HG02884 (cell line): ENCODE measurements around the gene ARMH1.
"Not testable (repeated sequence)": the region's sequence is repeated elsewhere in the genome, so short reads cannot be mapped to it uniquely, and the experiment has no call there.

Source experiments
- ATAC-seq: cut with Tn5 transposase; IDR thresholded peaks from one replicate; pipeline ENCODE4 v1.9.1; 2021; ENCODE audit warnings: mild to moderate bottlenecking, moderate library complexity; ENCODE audit not compliant: unreplicated experiment

Gene ARMH1

DNA sequence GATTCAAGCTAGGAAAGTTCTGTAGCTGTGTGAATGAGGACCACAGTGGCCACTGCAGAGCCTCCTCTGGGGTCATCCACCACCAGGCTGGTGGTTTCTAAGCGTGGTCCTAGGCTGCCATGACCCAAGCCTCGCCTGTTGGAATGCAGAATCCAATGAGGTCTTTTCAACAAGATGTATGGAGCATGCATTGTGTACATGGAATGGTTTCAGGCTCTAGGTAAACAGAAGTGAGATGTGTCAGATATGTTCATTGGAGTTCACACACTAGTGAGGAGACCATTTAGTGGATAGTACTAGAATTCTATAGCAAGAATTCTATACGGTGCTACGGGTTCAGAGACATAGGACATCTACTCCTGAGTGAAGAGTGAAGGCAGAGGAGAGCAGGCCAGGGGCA, 45.8 kb downstream of the ARMH1 start:
- no peak for ATAC-seq

DNA sequence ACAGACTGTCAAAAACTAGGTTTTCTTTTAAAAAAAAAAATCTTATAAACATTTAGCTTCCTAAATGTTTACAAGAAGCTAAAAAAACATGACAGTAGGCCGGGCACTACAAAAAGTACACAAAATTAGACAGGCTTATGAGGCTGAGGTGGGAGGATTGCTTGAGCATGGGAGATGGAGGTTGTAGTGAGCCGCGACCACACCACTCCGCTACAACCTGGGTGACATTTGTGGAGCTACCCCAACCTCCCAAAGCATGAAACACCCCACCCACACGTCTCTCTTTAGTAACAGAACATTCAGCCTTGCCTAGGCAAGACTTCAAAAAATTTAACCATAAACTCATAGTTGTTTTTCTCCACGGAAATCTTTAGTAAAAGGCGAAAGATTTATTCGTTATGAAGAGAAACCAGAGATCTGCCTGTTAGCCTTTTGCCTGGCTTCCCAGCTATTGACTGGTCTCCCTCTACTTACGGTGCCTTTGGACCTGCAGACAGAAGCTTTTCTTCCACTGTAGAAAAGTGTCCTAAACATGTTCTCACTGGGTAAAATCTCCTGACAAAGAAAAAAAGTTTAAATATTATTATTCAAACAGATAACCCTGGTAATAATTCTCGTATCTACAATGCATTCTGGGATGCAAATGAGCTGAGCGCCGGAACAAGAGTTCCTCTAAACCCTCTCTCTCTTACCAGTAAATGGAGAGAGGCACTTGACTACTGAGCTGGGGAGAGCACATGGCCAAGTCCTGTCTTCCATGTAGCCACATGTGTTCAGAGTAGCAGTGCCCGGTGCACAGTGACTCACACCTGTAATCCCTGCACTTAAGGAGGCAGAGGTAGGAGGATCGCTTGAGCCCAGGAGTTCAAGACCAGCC, 47.2 kb downstream of the ARMH1 start:
- peak; percentile 76 for ATAC-seq

DNA sequence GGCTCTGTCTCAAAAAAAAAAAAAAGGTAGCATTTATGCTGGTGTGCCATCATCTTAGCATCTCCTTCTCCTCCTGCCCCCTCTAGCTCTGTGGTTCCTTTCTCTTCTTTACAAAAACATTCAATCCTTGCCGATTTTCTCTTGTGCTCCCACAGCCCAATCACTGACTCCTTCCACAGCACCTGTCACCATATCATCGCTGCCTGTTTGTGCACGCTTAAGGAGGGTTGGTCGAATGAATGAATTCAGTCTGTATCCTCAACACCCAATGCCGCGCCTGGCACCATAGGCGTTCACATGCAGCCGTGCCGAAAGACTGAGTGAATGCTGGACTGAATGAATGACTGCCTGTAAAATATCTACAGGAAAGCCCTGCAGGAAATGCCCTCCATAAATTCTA, 48.5 kb downstream of the ARMH1 start:
- ATAC-seq = no peak

DNA sequence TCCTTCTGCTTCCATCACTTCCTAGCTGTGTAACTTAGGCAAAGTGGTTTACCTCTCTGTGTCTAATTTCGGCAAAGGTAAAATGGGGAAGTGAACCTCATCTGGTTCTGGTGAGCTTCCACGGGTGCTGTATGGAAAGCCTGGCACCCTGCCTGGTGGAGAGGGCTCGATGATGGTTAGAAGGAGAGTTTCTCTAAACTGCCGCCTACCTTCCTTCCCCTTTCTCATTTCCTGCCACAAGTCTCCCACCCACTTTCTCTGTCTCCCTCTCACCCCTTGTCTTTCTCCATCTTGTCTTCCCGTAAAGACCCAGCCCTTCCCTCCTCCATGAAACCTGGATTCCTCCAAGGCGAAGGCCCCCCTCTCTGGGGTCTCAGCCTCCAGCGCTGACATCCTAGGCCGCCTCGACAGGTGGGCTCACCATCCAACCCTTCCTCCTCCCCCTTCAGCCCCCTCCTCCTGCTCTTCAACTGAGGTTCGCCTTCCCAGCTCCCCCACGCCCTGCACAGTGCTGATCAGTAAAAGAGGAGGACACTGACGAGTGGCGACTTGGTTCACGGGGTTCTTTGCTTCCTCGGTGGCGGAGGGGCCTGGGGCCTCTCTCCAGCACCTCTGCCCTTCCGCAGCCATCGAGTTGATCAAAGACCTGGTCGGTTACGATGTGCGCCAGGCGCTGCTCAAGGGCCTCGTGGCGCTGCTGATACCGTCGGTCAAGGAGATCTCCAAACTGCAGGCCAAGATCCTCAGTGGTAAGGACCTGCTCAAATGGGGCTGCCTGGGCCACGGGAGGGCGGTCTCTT, 49.2 kb downstream of the ARMH1 start:
- ATAC-seq = no peak

DNA sequence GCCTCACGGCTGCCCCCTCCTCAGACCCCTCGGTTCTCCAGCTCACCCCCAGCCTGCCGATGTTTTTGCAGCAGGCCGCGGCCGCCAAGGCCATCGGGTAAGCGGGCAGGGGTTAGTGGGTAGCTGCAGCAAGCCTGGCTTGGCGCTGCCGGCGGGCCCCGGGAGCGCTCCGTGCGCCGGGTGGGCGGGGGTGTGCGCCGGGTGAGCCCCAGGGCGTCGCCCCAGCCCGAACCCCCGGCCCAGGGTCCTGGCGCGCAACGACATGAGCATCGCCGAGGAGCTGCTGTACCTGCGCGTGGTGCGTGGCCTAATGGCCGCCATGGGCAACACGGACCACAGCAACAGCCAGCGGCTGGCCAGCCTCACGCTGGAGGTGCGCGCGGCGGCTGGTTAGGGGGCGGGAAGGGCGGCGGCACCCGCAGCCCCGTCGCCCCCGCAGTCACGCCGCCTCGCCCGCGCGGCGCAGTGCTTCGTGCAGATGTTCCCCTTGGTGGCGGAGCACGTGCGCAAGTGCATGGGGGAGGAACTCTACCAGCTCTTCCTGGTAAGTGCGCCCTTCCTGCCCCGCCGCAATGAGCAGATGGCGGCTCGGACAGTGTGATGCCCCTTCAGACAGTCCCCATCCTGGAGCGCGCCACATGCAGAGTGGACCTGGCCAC, 49.9 kb downstream of the ARMH1 start:
- ATAC-seq = no peak

DNA sequence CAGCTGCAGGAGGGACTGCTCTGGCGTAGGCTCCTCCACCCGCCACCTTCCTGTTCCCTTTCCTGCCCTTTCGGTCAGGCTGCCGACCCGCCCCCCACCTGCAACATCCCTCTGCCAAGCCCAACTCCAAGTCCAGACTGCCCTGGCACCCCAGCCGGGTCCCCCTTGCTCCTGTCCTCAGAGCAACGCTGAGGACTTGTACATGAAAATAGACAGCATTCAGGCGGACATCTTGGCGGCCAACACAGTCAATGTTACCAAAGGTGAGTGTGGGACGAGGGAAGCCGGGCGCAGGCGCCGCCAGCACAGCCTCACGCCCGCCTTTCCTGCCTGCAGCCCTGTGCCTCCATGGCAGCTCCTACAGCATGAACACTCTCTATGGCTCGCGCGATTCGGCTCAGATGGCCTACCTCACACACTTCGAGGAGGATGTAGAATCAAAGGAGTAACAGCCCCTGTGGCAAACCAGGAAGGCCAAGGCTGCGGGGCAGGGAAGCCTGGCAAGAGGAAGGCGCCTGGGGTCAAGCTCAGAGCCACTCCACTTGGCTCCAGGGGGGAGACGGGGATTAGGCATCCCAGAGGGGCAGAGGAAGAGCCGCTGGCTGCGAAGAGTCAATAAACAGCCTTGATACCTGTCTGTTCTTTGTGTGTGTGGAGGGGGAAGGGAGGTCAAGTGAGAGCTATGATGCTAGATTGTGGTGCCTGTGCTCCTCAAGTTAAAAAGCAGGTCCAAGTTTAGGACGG, 50.6 kb downstream of the ARMH1 start:
- ATAC-seq = no peak

DNA sequence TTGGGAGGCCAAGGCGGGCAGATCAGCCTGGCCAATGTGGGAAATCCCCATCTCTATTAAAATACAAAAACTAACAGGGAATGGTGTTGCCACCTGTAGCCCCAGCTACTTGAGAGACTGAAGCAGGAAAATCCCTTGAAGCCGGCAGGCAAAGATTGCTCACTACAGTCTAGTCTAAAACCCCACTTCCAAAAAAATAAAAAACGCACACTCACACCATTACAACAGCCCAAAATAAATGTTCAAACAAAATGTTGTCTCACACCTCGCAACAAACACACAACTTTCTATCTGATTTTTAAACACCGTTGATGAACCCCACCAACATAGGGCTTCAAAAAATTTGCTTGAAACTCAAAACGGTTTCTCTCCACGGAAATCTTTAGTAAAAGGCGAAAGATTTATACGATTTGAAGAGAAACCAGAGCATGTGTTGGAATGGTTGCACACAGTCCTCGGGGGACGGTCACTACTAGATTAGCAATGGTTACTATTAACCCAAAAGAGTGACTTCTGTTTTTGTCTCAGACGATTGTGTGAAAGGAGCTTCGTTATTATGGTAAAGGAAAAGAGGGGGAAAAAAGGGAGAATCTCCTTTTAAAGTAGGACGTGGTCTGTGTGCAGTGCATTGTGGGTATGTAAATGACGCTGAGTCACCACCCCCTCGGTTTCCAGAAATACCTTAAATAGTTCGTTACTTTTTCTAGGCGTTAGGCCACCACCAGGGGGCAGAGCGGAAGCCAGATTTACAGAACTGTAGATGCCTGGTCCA, 56.4 kb downstream of the ARMH1 start, which contains the start of gene RNU5D-1:
TSS of gene RNU5D-1 (minus strand) at position 430 of the 772 bp plus-strand sequence.
- peak; percentile 64 for ATAC-seq

DNA sequence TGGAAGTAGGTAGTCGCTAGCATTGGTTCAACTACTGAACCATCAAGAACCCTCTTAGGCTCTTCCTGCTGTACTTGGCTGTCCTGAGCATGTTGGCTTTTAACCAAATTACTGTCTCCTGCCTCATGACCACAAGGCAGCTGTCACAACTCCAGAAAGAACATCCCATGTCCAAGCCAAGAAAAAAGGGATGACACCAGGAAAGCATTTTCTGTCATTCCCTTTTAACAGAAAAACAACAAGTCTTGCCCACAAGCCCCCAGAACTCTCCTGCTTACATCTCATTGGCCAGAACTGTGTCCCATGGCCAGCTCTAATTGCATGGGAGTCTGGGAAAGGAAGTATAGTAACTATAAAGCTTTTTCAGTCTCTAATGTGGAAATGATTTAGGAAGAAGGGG, 58.9 kb downstream of the ARMH1 start:
- ATAC-seq = no peak

DNA sequence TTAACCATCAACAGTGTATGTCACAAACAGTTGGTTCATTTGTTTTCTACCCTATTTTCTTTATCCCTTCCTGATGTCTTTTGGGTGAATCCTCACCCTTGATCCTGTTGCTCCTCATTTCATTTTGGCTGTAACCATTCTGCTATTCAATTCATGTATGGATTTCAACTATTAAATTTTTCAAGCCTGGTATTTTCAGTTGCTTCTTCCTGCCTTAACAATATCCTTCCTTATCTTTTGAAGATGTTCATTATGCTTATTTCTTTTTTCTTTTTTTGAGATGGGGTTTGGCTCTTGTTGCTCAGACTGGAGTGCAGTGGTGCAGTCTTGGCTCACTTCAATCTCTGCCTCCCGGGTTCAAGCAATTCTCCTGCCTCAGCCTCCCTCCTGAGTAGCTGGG, 59.3 kb downstream of the ARMH1 start:
- ATAC-seq = no peak

DNA sequence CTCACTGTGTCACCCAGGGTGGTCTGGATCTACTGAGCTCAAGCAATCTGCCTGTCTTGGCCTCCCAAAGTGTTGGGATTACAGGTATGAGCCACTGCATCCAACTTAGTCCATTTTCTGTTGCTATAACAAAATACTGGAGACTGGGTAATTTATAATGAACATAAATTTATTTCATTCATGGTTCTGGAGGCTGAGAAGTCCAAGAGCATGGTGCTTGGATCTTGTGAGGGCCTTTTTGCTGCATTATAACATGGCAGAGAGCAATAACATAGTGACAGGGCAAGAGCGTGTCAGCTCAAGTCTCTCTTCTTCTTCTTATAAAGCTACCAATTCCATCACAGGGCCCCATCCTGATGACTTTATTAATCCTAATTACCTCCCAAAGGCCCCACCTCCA, 61.5 kb downstream of the ARMH1 start:
- no peak for ATAC-seq

DNA sequence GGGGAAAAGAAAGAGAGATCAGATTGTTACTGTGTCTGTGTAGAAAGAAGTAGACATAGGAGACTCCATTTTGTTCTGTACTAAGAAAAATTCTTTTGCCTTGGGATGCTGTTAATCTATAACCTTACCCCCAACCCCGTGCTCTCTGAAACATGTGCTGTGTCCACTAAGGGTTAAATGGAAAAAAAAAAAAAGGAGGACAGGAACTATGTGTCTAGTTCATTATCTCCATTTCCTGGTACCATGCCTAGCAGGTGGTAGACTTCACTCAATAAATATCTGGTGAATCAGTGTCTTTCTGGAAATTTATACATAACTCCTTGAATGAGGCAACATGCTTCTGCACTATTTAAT, 64.4 kb downstream of the ARMH1 start:
- ATAC-seq = not testable (repeated sequence)

DNA sequence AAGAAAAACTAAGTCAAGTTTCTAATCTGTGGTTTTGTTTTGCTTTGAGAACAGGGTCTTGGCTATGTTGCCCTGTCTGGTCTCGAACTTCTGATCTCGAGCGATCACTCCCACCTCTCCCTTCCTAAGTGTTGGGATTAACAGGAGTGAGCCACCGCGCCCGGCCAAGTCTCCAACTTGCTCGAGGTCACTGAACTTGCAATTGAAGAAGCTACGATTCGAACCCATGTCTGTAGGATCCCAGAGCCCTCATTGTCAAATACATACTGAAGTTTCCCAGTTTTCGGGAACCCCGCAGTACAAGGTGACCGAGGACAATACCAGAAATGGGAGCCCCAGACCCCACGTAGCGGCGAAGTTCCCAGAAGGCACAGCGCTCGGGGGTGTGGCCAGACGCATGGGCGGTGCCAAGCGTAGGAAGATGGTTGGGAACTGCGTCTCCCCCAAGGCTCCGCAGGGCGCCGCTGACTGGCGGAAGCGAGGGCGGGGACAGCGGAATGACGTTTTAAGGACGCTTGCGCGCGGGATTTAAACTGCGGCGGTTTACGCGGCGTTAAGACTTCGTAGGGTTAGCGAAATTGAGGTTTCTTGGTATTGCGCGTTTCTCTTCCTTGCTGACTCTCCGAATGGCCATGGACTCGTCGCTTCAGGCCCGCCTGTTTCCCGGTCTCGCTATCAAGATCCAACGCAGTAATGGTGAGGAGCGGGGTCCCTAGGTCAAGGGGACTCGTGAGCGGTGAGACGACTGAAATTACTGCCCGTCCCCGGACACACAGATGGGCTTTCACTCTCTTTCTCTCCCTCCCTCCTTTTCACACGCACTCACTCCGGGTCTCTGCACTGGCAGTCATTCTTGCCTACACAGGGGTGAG, 65.0 kb downstream of the ARMH1 start, which contains the start of gene KIF2C:
TSS of gene KIF2C (plus strand) at position 531 of the 872 bp plus-strand sequence. CDS start at position 627, 96 bp downstream.
- peak; percentile 93 for ATAC-seq

DNA sequence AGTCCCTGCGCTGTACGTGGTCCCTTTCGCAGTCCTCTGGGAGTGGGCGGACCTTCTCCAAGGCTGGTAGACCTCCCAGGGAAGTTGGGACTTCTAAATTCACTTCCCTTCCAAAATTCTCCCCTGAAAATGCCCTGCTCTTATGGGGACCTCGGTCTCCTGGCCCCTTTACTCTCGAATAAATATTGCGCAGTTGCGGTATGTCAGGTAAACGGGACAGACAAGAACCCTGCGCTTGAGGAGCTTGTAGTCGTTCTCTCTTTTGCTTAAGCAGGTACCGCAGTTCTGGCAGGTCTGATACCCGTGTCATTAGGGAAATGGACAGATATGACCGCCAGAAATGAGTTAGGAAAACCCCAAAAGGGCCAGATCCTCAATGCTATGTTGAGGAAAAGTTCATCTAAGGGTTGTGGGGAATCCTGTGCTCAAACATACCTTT, 65.7 kb downstream of the ARMH1 start:
- ATAC-seq = peak; percentile 3

DNA sequence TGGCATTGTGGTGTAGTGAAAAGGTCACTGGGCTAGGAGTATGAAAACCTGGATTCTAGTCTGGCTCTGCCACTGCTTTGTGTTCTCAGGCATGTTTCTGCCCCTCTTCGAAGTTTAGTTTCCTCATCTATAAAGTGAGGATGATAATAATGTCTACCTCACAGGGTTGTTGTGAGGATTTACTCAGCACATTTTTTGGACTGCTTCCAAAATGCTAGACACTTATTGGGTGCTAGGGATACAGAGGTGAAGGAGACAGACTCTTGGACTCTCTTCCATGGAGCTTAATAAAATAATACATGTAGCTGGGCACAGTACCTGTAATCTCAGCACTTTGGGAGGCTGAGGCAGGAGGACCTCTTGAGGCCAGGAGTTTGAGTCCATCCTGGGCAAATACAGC, 68.7 kb downstream of the ARMH1 start:
- no peak for ATAC-seq

DNA sequence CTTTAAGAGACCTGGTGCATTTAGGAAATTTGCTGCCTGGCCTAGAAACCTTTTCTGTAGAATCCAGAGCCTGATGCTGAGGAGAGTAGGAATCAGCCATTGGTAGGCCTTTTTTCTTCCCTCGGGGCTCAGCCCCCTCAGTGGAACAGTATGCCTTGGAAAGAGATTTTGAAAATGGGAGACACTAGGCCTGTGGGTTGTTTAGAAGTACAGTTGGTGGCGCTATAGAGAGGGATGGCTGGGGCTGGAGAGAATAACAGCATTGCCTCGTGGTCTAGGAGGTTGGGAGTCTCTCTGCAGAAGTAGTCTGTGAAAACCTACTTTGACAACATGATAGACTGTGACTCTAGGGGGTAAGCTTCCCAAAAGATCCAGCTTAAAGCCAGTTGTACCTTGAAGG, 73.4 kb downstream of the ARMH1 start:
- ATAC-seq = no peak

DNA sequence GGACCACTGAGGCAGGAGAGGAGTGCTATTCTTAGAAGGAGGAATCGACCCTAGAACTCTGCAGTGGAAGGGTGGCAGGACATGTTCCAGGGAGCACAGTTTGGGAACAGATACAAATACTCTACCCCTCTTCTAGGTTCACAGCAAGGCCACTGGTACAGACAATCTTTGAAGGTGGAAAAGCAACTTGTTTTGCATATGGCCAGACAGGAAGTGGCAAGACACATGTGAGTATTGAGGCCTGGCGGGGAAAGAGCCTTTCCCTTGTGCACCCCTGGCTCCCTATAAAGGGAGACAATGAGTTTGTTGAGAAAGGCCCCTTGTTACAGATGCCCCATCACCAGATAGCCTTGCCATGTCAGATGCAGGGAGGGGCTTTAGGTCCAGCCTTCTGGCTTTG, 82.9 kb downstream of the ARMH1 start:
- ATAC-seq = no peak

DNA sequence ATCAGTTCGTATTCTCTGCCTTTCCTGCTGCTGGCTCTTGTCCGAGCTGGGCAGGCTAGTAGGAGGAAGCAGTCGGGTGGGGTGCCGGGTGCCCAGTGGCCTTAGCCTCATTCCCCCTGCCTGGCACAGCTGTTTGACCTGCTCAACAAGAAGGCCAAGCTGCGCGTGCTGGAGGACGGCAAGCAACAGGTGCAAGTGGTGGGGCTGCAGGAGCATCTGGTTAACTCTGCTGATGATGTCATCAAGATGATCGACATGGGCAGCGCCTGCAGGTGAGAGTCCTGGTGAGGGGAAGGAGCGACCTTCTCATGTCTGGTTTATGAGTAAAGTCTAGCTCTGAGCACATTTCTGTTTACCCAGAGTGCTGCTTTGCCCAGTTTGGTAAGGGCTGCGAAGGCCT, 84.6 kb downstream of the ARMH1 start:
- ATAC-seq = no peak

DNA sequence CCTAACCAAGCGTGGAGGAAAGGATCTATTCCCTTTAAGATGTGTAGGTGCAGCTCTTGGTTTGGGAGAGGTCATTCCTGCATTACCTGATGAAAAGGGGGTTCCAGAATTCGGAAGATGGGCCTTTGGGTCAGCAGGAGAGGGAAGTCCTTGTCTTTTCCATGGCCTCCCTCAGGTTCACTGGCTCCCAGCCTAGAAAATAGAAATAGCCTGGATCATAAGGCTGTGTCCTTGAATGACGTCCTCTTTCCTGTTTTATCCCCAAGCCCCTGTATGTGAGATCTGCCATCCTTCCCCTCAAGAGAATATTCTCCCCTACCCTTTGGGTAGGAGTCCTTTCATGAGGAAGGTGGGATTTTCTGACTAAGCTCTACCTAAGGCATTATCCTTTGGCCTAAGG, 86.4 kb downstream of the ARMH1 start:
- no peak for ATAC-seq

DNA sequence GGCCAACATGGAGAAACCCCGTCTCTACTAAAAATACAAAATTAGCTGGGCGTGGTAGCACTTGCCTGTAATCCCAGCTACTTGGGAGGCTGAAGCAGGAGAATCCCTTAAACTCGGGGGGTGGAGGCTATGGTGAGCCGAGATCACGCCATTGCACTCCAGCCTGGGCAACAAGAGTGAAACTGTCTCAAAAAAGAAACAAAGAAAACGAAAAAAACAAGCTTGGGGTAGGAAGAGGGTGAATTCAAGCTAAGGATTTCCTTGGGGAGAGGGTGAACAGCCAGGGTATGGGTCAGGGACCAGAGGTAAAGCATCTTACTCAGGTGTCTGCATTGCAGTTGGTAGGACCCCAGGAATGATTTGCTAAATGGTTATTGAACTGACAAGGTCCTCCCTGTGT, 91.9 kb downstream of the ARMH1 start:
- not testable (repeated sequence) for ATAC-seq
